ENCODE measurements around the gene HSF5. TPM values are rescaled to one million over a fixed set of nuclear protein-coding genes. Genes with fewer than 3 reads are reported as not detected.
"Not testable (repeated sequence)": the region's sequence is repeated elsewhere in the genome, so short reads cannot be mapped to it uniquely, and the experiment has no call there.

Gene HSF5
- total RNA-seq, 1 donor from 2014 or later = under 0.01 TPM

DNA sequence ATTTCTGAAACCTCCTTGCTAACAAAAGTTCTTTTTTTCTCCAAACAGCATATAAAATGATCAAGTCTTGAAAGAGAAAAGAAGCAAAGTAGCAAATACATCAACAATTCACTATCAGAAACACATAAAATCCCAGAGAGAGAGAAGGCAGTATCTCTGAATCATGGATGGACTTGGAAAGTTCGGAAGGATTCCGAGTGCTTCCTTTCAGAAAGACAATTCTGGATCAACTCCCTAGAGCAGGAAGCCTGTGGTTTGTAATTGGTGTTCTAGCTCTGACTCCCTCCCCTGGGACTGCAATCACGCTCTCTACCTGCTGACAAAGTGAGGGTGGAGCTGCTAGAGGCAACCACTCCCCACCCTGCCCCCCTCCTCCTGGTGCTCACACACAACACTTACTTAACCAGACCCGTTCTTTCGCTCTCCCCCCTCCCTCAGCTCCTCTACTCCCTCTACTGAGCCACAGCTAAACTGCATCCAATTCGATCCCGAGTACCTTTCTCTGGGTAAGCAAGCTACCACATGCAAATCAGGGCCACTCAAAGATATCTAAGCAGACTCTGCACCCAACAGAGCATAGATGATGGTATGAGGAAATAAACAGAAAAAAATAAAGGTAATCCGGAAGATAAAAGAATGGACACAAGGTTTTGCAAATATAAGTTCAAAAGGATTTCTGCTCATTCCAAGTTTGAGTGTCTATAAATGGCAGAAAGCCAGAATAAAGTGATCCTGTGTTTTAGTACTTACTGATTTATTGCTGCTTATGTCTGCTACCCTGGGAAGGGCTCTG lies 70.7 kb downstream of the HSF5 start, which contains the start of gene RNF43:
Gene RNF43, minus strand, starts transcription at position 235 of the 793 bp plus-strand sequence. CDS start 1,957 bp downstream, outside the sequence.
- peak; percentile 37 to 82 for DNase-seq (ENCODE audit: low spot score in 2 of 2)
- FAIRE-seq = no peak

DNA sequence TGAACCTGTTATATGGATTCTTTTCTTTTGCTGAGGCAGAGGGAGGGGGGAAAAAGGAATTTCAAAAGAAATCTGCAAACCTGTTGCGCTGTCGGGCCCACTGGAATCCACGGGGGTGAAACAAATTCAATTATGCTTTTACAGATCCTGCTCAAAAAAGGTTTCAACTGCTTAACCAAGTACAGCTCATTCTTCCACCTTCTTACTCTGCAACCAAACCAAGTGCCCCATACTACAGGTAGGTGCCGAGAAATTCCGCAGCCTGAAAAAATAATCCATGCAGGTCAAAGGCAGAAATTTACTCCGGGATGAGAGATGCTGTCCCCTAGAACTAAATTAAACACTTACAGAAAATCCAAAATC lies 71.3 kb downstream of the HSF5 start:
- DNase-seq (ENCODE audit: low spot score in 2 of 2) (no peak), FAIRE-seq (no peak)

- FAIRE-seq (no peak), DNase-seq (ENCODE audit: low spot score in 2 of 2) (no peak)
Measured at GRCh38 chr17:58416396-58416795, 71.8 kb downstream of the HSF5 start.

DNA sequence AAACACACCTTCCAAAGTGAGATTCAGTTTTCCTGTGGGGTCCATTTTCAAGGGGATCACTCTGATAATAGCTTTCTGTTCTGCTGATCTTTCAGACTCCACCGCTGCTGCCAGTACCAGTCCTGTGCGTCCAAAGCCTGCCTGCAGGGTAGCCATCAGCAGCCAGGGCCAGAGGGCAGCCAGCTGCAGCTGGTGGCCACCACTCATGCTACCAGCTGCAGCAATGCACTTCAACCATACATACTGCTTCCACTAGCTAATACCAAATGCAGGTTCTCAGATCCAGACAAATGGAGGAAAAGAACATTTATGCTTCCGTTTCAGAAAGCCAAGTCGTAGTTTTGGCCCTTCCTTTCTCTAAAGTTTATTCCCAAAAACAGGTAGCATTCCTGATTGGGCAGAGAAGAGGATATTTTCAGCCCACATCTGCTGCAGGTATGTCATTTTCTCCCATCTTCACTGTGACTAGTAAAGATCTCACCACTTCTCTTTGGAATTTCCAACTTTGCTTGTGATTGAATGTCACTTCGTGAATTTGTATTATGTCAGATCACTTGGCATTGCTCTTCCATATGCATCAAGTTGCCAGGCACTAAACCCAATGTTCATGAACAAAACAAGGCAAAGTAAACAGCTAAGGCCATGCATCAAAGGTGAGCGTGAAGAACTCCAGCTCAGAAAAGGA lies 72.7 kb downstream of the HSF5 start:
- no peak for FAIRE-seq
- no peak for DNase-seq (ENCODE audit: low spot score in 2 of 2)

DNA sequence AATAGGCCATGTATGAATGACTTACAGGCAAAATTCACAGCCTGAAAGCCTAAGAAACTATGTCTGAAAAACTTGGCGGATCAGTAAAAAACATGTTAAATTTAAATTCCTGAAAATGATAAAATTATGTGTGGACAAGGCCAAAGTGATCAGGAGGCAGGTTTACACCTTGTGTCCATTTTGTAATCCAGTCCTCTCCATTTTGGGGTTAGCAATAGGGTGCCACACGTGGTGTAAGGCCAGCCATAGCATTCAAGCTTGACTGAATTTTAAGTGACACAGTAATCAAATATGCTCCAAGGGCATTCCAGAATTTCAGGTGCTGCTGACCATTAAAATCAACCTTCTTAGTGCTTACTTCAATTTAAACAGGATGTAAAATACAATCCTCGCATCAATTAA lies 73.6 kb downstream of the HSF5 start:
- FAIRE-seq (no peak), DNase-seq (ENCODE audit: low spot score in 2 of 2) (no peak)

GRCh38 chr17:58413684-58414083 lies 74.5 kb downstream of the HSF5 start:
- DNase-seq (ENCODE audit: low spot score in 2 of 2) = no peak
- no peak for FAIRE-seq

GRCh38 chr17:58412961-58413586 lies 75.1 kb downstream of the HSF5 start:
- DNase-seq (ENCODE audit: low spot score in 2 of 2) (no peak), FAIRE-seq (no peak)

GRCh38 chr17:58412064-58412703 lies 76.0 kb downstream of the HSF5 start:
- no peak for DNase-seq (ENCODE audit: low spot score in 2 of 2)
- no peak for FAIRE-seq

DNA sequence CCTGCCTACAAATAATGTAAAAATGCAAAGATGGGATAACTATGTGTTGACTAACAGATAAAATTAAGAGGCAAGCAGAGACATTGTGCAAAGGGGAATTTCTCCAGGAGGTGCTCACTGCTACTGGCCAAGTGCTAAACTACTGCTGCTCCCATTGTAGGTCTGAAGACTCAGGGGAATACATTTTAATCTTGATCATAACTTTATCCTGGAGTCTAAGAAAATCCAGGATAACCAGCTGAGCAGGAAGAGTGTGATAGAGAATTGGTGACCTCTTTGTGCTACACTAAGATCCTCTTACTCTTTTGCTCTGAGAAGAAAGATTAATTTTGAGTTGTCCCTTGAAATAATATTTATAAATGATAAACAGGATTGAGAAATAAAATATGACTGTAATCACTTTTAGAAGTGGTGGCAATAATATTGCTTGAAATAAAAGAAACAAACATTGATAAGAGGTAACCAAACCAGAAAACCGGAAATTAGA lies 76.8 kb downstream of the HSF5 start:
- no peak for FAIRE-seq
- no peak for DNase-seq (ENCODE audit: low spot score in 2 of 2)

GRCh38 chr17:58410714-58411407 lies 77.3 kb downstream of the HSF5 start:
- DNase-seq (ENCODE audit: low spot score in 2 of 2) (no peak), FAIRE-seq (no peak)

GRCh38 chr17:58409432-58409831 lies 78.8 kb downstream of the HSF5 start:
- FAIRE-seq (no peak), DNase-seq (ENCODE audit: low spot score in 2 of 2) (no peak)

- FAIRE-seq (no peak), DNase-seq (ENCODE audit: low spot score in 2 of 2) (no peak)
Measured at GRCh38 chr17:58403311-58403710, 84.9 kb downstream of the HSF5 start.

- no peak for DNase-seq (ENCODE audit: low spot score in 2 of 2)
- no peak for FAIRE-seq
Measured at GRCh38 chr17:58402679-58403078, 85.5 kb downstream of the HSF5 start.

GRCh38 chr17:58402047-58402446 lies 86.2 kb downstream of the HSF5 start:
- no peak for DNase-seq (ENCODE audit: low spot score in 2 of 2)
- no peak for FAIRE-seq

GRCh38 chr17:58401287-58401686 lies 86.9 kb downstream of the HSF5 start:
- DNase-seq (ENCODE audit: low spot score in 2 of 2) (no peak), FAIRE-seq (no peak)

DNA sequence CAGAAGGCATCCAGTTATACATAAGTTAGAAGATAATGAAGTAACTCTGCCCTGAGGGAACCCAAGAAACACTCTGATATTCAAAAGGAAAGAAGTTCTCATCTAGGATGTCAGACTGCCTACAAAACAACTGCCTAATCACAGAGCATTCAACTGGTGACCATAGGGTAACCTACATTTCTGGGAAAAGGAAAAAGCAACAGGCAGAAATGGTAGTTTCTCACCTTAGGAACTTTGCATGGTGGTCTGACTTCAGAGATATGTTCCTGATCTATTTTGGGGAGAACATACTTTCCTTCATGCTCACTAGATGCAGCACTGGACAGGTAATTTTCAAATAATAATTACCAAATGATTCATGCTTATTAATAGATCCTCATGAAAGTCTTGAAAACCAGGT lies 87.4 kb downstream of the HSF5 start:
- DNase-seq (ENCODE audit: low spot score in 2 of 2) (no peak), FAIRE-seq (no peak)

- FAIRE-seq (no peak), DNase-seq (ENCODE audit: low spot score in 2 of 2) (no peak)
Measured at GRCh38 chr17:58399974-58400373, 88.2 kb downstream of the HSF5 start.

GRCh38 chr17:58398574-58399266 lies 89.5 kb downstream of the HSF5 start:
- FAIRE-seq (no peak), DNase-seq (ENCODE audit: low spot score in 2 of 2) (no peak)

GRCh38 chr17:58397421-58397820 lies 90.8 kb downstream of the HSF5 start:
- not testable (repeated sequence) for DNase-seq (ENCODE audit: low spot score in 2 of 2); FAIRE-seq

- DNase-seq (ENCODE audit: low spot score in 2 of 2) (no peak), FAIRE-seq (no peak)
Measured at GRCh38 chr17:58396173-58396572, 92.0 kb downstream of the HSF5 start.

Data from frontal cortex (tissue), 4 donors.